NCI-H526 (cell line): ENCODE data around the gene ASNS.
A peak's percentile ranks its signal among the peaks of the same experiment; 100 is the strongest.
"Not testable (repeated sequence)": the region's sequence is repeated elsewhere in the genome, so short reads cannot be mapped to it uniquely, and the experiment has no call there.

Source experiments
- DNase-seq, 2 experiments: peaks; one replicate each; lab custom pipeline; 2025; lab: John Stamatoyannopoulos, UW

Gene ASNS, protein sequence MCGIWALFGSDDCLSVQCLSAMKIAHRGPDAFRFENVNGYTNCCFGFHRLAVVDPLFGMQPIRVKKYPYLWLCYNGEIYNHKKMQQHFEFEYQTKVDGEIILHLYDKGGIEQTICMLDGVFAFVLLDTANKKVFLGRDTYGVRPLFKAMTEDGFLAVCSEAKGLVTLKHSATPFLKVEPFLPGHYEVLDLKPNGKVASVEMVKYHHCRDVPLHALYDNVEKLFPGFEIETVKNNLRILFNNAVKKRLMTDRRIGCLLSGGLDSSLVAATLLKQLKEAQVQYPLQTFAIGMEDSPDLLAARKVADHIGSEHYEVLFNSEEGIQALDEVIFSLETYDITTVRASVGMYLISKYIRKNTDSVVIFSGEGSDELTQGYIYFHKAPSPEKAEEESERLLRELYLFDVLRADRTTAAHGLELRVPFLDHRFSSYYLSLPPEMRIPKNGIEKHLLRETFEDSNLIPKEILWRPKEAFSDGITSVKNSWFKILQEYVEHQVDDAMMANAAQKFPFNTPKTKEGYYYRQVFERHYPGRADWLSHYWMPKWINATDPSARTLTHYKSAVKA

DNA sequence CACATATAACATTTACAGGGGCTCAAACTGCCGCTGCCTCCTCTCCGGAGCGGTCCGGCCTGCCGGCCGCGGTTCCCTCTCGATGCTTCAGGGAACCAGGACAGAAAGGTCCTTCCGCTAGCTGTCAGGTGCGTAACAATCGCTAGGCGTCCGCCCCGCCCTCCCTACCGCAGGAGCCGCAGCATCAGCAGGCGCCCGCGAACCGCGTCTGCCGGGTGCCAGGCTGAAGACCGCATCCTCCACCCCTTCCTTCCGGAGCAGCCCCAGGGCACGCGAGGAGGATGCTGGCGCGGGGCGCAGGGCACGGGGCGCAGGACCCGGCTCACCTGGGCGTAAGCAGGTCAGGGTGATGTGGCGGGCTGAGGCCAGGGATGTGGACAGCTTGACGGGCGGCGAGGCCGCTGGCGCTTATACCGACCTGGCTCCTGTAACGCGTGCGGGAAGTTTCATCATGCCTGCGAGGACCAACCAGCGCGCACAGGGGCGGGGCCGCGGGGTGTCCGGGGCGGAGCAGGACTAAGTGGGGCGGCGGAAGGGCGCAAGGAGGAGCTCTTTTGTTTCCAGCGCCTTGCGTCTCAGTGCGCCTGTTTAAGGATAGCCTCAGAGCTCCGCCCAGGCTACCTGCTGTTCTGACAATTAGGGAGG lies at the start of gene ASNS:
TSS of gene ASNS (minus strand) at position 384 of the 645 bp plus-strand sequence. CDS start 3,252 bp downstream, outside the sequence.
- peak; percentile 94 to 98 for DNase-seq

DNA sequence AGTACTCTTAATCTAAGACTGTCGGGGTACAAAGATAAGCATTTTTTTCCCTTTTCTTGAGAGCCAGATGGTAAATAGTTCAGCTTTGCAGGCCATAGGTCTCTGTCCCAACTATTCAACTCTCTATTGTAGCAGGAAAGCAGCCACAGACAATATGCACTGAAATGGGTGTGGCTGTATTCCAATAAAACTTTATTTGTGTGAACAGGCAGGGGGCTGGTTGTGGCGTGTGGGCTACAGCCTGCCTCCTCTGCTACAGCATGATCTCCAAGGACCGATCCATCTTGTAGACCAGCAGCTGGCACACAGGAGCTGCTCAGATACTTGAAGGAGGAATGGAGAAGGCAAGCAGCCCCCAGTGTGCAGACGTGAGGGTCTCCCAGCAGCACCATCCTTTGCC lies 49.0 kb upstream of the ASNS start:
- DNase-seq: not testable (repeated sequence)

DNA sequence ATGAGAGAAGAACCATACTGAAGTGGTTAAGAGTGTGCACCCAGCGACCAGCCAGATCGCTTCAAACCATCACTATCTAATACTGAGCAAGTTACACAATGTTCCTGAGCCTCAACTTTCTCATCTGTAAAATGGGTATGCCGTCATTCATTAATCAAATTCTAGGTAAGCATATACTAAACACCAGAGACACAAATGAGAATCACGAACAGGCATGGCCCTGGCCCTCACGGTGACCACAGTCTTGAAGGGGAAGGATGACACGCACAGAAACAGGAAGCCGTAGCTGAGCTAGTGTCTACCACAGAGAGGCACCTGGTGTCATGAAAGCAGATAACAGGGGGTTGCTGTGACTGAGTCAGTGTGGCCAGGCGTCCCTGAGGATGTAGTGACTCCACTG lies 43.1 kb upstream of the ASNS start:
- DNase-seq: not testable (repeated sequence)

DNA sequence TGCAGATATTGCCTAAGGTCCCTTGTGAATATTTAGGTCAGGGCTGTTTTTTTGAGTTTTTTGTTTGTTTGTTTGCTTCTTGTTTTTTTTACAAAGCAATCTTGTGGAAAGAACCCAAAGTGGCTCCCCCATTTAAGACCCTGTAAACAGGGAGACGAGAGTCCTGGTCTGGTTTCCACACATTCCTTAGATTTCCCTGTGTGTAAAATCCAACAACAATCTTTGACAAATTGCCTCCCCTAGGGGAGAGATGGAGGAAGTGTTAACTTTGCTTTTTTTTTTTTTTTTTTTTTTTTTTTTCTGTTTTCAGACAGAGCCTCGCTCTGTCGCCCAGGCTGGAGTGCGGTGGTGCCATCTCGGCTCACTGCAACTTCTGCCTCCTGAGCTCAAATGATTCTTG lies 40.1 kb upstream of the ASNS start:
- DNase-seq: not testable (repeated sequence)

DNA sequence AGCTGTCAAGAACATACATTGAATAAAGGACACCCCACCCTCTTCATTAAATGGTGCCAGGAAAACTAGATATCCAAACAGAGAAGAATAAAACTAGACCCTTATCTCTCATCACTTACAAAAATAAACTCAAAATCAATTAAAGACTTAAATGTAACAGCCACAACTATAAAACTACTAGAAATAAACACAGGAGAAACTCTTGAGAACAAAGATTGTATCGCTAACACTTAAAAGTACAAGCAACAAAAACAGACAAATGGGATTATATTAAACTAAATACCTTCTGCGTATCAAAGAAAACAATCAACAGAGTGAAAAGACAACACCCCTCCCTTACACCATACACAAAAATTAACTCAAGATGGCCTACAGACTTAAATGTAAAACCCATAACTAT lies 24.7 kb upstream of the ASNS start:
- DNase-seq: not testable (repeated sequence)

DNA sequence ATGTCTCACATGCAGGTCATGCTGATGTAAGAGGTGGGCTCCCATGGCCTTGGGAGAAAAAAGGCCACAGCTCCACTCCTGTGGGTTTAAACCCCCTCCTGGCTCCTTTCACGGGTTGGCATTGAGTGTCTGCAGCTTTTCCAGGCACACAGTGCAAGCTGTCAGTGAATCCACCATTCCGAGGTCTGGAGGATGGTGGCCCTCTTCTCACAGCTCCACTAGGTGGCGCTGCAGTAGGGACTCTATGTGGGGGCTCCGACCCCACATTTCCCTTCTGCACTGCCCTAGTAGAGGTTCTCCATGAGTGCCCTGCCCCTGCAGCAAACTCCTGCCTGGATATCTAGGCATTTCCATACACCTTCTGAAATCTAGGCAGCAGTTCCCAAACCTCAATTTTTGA lies 19.5 kb upstream of the ASNS start:
- DNase-seq: not testable (repeated sequence)

DNA sequence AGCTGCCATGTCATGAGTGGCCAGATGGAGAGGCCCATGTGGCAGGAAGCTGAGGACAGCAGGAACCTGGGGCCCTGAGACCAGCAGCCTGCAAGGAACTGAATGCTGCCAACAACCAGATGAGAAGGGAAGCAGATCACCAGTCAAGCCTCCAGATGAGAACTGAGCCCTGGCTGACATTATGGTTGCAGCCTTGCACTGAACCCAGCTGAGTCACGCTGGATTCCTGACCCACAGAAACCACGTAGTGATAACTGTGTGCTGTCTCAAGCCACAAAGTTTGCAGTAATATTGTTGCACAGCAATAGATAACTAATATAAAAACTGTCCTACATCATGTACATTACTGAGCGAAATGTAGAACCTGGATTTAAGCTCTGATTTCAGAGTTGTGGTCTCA lies 7.3 kb upstream of the ASNS start:
- not testable (repeated sequence) for DNase-seq

DNA sequence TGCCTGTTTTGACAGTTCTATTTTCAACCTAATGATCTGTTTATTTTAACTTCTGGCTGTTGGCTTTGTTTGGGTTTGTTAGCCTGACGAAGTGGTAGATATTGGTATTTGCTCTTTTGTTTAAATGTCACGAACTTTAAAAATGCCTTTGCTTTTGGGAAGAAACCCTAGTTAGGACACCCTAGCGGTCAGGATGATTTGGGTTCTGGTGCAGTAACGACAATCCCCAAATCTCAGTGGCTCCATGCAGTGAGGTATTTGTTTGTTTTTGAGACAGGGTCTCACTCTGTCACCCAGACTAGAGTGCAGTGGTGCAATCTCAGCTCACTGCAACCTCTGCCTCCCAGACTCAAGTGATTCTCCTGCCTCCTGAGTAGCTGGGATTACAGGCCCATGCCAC lies 2.7 kb upstream of the ASNS start:
- not testable (repeated sequence) for DNase-seq

DNA sequence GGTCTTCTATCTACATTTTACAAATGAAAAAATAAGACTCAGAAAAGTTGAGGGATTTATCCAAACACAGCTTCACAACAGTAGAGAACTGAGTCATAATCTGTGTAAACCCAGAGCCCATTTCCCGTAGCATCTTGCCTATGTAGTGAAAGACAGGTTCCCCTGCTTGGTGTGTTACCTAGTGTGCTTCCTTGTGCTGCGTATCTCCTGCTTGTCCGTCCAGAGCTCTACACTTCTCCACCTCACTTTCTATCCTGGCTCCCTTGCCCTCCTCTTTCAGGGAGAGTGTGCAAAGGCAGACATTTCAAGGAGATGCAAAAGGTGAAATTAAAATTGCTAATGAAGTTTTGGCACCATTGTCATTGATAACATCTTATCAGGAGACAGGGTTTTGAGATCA lies 1.4 kb upstream of the ASNS start:
- no peak for DNase-seq

DNA sequence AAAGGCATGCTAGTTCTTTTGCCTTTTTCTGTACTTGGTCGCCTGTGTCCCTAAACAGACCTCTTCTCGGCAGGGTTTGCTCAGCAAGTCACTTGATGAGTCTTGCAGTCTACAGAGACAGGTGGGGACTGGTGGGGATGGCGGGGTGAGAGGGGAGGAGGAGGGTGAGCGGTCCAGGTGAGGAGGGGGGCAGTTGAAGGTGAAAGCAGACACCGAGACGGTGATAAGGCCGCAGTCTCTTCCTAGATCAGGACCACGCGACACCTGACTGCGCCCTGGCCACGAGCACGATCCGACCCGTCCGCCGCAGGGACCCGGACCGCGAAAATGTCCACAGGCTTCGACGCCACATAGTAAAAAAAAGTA lies 566 bp downstream of the ASNS start:
- peak; percentile 76 to 87 for DNase-seq

DNA sequence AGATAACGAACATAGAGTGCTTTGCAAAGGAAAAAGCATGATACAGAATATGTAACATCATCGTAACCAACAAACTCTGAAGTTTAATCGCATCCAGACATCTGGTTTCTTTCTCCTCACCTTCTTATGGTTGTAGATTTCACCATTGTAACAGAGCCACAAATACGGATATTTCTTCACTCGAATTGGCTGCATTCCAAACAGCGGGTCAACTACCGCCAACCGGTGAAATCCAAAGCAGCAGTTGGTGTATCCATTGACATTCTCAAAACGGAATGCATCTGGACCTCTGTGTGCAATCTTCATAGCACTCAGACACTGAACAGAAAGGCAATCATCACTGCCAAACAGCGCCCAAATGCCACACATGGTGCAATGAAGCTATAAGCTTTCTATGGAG lies 3.4 kb downstream of the ASNS start:
- no peak for DNase-seq

DNA sequence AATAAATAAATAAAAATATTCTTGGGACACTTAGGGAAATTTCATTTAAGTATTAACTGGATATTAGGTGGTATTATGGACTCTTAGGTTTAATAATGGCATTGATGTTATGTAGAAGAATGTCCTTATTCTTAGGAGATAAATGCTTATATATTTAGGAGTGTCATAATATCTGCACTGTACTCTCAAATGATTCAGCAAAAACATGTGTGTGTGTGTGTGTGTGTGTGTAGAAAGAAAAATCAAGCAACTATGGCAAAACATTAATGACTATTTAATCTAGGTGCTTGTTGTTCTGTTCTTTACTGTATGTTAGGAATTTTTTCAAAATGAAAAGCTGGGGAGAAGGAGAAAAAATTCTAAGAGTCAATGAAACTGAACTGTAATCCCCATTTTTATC lies 3.9 kb downstream of the ASNS start:
- no peak for DNase-seq

DNA sequence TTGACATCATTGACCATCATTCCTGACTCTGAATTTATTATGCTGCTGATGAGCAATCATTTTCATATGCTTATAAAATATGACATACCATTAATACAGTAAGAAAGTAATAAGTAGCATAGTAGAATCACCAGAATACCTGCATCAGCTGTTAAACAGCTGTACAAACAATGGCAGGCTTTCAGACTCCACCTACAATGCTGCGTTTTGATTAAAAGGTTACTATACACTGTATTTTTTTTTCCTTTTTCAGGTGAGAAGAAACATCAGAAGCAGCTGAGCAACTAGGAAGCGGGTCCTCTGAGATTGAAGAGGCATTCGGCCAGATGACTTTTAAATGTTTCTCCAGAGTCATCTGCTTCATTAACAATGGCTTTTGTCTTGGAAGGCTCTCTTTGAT lies 7.1 kb downstream of the ASNS start:
- no peak for DNase-seq

DNA sequence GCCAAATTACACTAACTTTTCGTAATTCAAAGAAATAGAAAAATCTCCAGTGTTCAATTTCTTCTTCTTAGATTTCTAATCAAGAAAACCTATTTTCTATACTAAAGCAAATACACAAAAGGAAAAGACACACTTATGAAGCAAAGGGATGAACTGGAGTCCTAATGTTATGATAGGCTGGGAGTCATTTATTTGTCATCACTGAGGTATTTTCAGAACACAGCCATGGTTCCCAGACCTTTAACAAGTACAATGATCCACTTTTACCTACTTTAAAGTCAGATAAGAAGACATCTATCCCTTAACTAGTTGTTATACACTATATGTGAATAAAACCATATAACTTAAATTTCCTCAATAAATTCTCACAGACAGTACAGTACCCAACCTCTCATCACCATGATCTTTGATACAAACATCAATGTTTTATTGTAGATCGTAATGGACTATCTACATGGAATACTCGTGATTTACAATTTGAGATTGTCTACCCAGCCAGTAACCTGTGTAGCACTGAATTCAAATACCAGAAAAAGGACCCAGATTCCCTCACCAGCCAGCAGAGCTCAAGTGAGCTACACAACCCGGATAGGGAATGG lies 12.5 kb downstream of the ASNS start:
- no peak for DNase-seq

DNA sequence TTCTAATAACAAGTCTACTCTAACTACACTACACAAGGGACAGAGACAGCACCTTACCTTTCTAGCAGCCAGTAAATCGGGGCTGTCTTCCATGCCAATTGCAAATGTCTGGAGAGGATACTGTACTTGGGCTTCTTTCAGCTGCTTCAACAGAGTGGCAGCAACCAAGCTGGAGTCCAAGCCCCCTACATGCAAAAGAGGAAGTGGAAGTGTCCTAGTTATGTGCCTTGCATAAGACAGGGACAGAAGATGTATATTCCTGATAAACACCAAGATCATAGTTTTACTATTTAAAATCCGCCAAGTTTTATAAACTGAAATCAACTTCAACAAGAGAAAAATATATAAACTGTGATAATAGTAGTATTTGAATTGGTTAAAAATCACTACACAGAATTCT lies 14.0 kb downstream of the ASNS start:
- no peak for DNase-seq

DNA sequence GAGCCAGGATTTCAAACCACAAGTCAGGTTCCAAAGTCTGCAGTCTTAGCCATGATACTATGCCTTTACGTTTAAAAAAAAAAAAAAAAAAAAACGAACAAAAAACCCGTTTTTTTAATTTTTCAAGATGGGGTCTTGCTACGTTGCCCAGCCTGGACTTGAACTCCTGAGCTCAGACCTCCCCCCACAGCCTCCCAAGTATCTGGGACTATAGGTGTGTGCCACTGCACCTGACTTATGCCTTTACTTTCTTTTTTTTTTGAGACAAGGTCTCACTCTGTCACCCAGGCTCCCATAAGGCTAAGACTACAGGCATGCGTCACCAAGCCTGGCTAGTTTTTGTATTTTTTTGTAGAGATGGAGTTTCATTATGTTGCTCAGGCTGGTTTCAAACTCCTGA lies 14.7 kb downstream of the ASNS start:
- no peak for DNase-seq

DNA sequence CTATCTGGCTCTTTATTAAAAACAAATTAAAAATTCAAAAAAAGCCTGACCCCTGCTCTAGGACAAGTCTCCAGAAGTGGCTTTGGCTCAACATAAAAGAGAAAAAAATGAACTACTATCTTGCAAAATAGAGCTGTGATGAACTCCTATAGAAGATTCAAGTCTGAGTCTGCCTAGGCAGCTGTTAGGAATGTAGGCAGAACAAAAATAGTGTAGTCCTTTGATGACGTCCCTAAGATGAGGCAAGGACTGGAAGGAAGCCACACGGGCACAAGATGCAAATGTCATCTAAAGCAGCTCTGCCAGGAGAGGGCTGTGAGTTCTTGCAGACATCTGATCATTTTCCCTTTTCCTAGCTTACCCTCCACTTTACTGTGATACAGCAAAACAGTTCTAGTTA lies 20.5 kb downstream of the ASNS start:
- DNase-seq: no peak

DNA sequence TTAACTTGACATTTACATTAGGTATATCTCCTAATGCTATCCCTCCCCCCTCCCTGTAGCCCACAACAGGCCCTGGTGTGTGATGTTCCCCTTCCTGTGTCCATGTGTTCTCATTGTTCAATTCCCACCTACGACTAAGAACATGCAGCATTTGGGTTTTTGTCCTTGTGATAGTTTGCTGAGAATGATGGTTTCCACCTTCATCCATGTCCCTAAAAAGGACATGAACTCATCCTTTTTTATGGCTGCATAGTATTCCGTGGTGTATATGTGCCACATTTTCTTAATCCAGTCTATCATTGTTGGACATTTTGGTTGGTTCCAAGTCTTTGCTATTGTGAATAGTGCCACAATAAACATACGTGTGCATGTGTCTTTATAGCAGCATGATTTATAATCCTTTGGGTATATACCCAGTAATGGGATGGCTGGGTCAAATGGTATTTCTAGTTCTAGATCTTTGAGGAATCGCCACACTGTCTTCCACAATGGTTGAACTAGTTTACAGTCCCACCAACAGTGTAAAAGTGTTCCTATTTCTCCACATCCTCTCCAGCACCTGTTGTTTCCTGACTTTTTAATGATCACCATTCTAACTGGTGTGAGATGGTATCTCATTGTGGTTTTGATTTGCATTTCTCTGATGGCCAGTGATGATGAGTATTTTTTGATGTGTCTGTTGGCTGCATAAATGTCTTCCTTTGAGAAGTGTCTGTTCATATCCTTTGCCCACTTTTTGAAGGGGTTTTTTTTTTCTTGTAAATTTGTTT lies 21.8 kb downstream of the ASNS start:
- DNase-seq: not testable (repeated sequence)

DNA sequence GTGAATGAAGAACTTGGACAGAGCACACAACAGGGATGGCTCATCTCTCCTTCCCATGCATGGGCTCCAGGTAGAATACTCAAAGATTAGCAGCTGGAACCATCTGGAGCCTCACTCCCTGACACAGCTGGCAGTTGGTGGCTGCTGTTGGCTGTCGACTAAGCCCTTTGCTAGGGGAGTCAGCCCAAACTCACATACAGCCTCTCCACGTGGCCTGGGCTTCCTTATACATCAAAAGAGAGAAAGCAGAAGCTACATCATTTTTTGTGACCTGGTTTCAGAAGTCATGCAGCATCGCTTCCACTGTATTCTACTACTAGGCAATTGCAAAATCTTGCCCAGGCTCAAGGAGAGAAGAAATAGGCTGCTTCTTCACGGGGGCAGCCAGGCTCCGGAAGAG lies 24.4 kb downstream of the ASNS start:
- no peak for DNase-seq

DNA sequence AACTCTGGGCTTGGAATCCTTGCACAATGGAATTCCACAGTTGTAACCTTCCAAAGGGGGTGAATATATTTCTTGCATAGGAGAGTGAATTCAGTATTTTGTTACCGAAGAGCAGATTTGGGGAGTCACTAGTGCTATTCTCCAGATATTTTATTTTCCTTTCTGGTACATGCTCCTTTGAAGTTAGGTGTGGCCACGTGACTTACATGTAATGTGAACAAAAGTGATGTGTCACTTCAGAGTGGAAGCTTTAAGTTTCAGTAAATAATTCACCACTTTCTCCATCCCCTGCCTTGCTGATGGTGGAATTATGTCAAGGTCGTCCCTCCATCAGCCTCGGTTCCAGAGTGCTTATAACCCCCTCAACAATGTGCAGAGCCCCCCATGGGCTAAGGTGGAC lies 25.3 kb downstream of the ASNS start:
- DNase-seq: no peak

DNA sequence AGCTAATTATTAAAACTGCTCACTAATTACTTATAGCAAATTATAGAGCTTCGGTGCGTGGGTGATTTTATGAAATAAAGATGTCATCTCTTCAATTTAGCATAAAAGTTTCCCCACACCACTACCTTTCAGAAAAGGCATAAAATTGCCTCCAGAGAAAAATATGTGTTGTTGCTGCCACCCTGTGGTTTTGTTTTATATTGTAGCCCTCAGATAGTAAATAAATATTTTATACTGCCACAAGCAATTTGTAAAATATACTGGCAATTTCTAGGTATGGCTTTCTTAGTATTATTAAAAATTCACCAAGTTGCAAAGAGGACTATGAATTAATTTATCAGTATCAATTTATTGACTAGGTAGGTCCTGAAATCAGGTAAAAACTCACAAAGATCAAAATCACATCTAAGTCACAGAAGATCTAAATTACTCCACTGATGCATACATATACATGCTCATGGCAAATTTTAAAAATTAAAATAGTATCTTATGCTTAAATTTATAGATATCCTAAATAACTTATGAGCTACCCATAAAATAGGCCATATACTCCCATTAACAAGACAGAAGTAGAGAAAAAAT lies 26.5 kb downstream of the ASNS start:
- DNase-seq: peak; percentile 21 to 68

DNA sequence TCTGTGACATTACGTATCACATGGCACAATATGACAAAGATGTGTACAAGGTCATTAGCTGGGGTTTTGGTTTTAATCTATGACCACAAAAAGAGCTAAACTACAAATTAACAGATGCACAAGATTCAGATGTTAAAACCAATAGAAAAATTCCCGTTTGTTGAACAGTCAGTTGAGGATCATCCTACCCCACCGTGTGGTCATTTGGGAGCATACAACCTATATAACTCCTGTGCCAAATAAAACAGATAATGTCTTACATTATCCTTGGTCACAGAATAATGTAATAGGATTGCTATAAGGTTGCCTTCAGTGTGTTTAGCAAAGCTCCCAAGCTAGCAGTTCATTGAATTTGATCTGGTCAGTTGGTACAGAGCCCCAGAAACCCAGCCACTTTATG lies 28.2 kb downstream of the ASNS start:
- DNase-seq: no peak
